Subcutaneous abdominal adipose tissue (tissue), 5 donors: ENCODE data around the gene SCAPER.
"Not testable (repeated sequence)": the region's sequence is repeated elsewhere in the genome, so short reads cannot be mapped to it uniquely, and the experiment has no call there.

ENCODE experiments used
- H3K27ac ChIP-seq: one replicate; pipeline ENCODE4 v1.7.0; 2013; ENCODE audit warnings: low read depth, mild to moderate bottlenecking, inconsistent platforms, low read length, moderate library complexity
- H3K27me3 ChIP-seq, 5 donors: one replicate each; pipeline ENCODE4 v1.7.0; 2013; ENCODE audit warnings: low read length in 5 of 5, inconsistent platforms in 1 of 5; ENCODE audit not compliant: control insufficient read depth in 5 of 5, insufficient read depth in 4 of 5
- H3K36me3 ChIP-seq, 5 donors: one replicate each; pipeline ENCODE4 v1.7.0; 2013; ENCODE audit warnings: low read length in 5 of 5; ENCODE audit not compliant: control insufficient read depth in 5 of 5, insufficient read depth in 5 of 5
- H3K4me1 ChIP-seq, 5 donors: one replicate each; pipeline ENCODE4 v1.7.0; 2013; ENCODE audit warnings: low read length in 5 of 5, mild to moderate bottlenecking in 3 of 5, moderate library complexity in 1 of 5; ENCODE audit not compliant: control insufficient read depth in 5 of 5, insufficient read depth in 5 of 5
- H3K4me3 ChIP-seq, 5 donors: one replicate each; pipeline ENCODE4 v1.7.0; 2013; ENCODE audit warnings: low read length in 5 of 5, low read depth in 1 of 5
- H3K9ac ChIP-seq, 5 donors: one replicate each; pipeline ENCODE4 v1.7.0; 2013; ENCODE audit warnings: low read length in 5 of 5, mild to moderate bottlenecking in 4 of 5, moderate library complexity in 3 of 5
- H3K9me3 ChIP-seq, 5 donors: one replicate each; pipeline ENCODE4 v1.7.0; 2013; ENCODE audit warnings: low read length in 5 of 5; ENCODE audit not compliant: control insufficient read depth in 5 of 5
- donor health status: healthy.
- donor health status: healthy.
- donor health status: healthy.
- donor health status: healthy.
- donor health status: healthy.

SCAPER gene

GRCh38 chr15:76303909-76304308 is 601.2 kb downstream of the SCAPER start:
- no peak overlapping the region for H3K4me3 ChIP-seq
- H3K27ac ChIP-seq: no peak overlapping the region
- H3K27me3 ChIP-seq: no peaks in the 10 kb centered on the region
- no peaks in the 10 kb centered on the region for H3K9me3 ChIP-seq
- H3K36me3 ChIP-seq: no peaks in the 10 kb centered on the region
- H3K9ac ChIP-seq: no peak overlapping the region
- H3K4me1 ChIP-seq: peaks cover 0 to 29% (median 18%) of the 10 kb centered on the region in 5 donors

GRCh38 chr15:76299786-76300185 is 605.4 kb downstream of the SCAPER start:
- peaks cover 0 to 18% (median 5%) of the 10 kb centered on the region in 5 donors for H3K4me1 ChIP-seq
- no peaks in the 10 kb centered on the region for H3K9me3 ChIP-seq
- no peaks in the 10 kb centered on the region for H3K27me3 ChIP-seq
- no peak overlapping the region for H3K27ac ChIP-seq
- H3K9ac ChIP-seq: no peak overlapping the region
- H3K4me3 ChIP-seq: no peak overlapping the region
- H3K36me3 ChIP-seq: peaks cover 0 to 8% (median 3%) of the 10 kb centered on the region in 5 donors

GRCh38 chr15:76298986-76299385 is 606.2 kb downstream of the SCAPER start:
- no peaks in the 10 kb centered on the region for H3K27me3 ChIP-seq
- no peaks in the 10 kb centered on the region for H3K9me3 ChIP-seq
- H3K4me3 ChIP-seq: no peak overlapping the region
- peaks cover 0 to 8% (median 3%) of the 10 kb centered on the region in 5 donors for H3K36me3 ChIP-seq
- peaks cover 0 to 18% (median 5%) of the 10 kb centered on the region in 5 donors for H3K4me1 ChIP-seq
- no peak overlapping the region for H3K9ac ChIP-seq
- H3K27ac ChIP-seq: no peak overlapping the region

GRCh38 chr15:76297951-76298350 is 607.2 kb downstream of the SCAPER start:
- not testable (repeated sequence) for H3K27me3 ChIP-seq, H3K9ac ChIP-seq, H3K27ac ChIP-seq, H3K9me3 ChIP-seq, H3K36me3 ChIP-seq, H3K4me3 ChIP-seq
- H3K4me1 ChIP-seq: peaks cover 0 to 19% (median 10%) of the 10 kb centered on the region in 5 donors
